CD4-positive, alpha-beta T cell treated with Interleukin-10 for 1 hour (primary cell): ENCODE measurements around the gene MRTO4.
"Not testable (repeated sequence)": the region's sequence is repeated elsewhere in the genome, so short reads cannot be mapped to it uniquely, and the experiment has no call there.

Experiments used
- DNase-seq: peaks from one replicate; pipeline ENCODE4 v3.0.0-alpha.2; 2020

Gene MRTO4

GRCh38 chr1:19229229-19229628 lies 22.4 kb upstream of the MRTO4 start:
- no peak for DNase-seq

- DNase-seq: no peak
Measured at GRCh38 chr1:19229828-19230325, 21.7 kb upstream of the MRTO4 start.

- DNase-seq: not testable (repeated sequence)
Measured at GRCh38 chr1:19231736-19232523, 19.7 kb upstream of the MRTO4 start.

GRCh38 chr1:19232524-19232846 lies 19.1 kb upstream of the MRTO4 start:
- DNase-seq: no peak

GRCh38 chr1:19234224-19234623 lies 17.4 kb upstream of the MRTO4 start:
- no peak for DNase-seq

GRCh38 chr1:19239876-19240275 lies 11.7 kb upstream of the MRTO4 start:
- no peak for DNase-seq

GRCh38 chr1:19240673-19241538 lies 10.7 kb upstream of the MRTO4 start:
- DNase-seq: peak; percentile 76

GRCh38 chr1:19250629-19251304 lies 838 bp upstream of the MRTO4 start:
- DNase-seq: peak; percentile 3

GRCh38 chr1:19254416-19254815 lies 2.8 kb downstream of the MRTO4 start:
- DNase-seq: no peak

- no peak for DNase-seq
Measured at GRCh38 chr1:19255288-19255687, 3.7 kb downstream of the MRTO4 start.

- not testable (repeated sequence) for DNase-seq
Measured at GRCh38 chr1:19256301-19256700, 4.7 kb downstream of the MRTO4 start.

- DNase-seq: no peak
Measured at GRCh38 chr1:19257178-19257914, 5.7 kb downstream of the MRTO4 start.

GRCh38 chr1:19258353-19258752 lies 6.7 kb downstream of the MRTO4 start:
- no peak for DNase-seq

GRCh38 chr1:19260211-19261138 lies 8.9 kb downstream of the MRTO4 start:
- DNase-seq: no peak

GRCh38 chr1:19262047-19262446 lies 10.4 kb downstream of the MRTO4 start:
- DNase-seq: no peak

GRCh38 chr1:19262744-19263143 lies 11.1 kb downstream of the MRTO4 start:
- no peak for DNase-seq

- DNase-seq: no peak
Measured at GRCh38 chr1:19268445-19268844, 16.8 kb downstream of the MRTO4 start.

GRCh38 chr1:19269427-19270342 lies 18.1 kb downstream of the MRTO4 start:
- not testable (repeated sequence) for DNase-seq

- not testable (repeated sequence) for DNase-seq
Measured at GRCh38 chr1:19270343-19270730, 18.7 kb downstream of the MRTO4 start.

GRCh38 chr1:19272064-19272463 lies 20.5 kb downstream of the MRTO4 start:
- DNase-seq: no peak
